GM18505 (cell line): Measurements from ENCODE around the gene AIG1.

Source experiments
- ATAC-seq: cut with Tn5 transposase; IDR thresholded peaks from one replicate; pipeline ENCODE4 v1.9.1; 2021; ENCODE audit not compliant: unreplicated experiment
- POLR2A ChIP-seq: IDR thresholded peaks from 4 replicates; pipeline ENCODE4 v1.6.1; 2011; ENCODE audit warnings: borderline replicate concordance; ENCODE audit not compliant: insufficient read depth, insufficient read length; ENCODE audit errors: extremely low read depth

AIG1 gene

GRCh38 chr6:143112837-143113236 lies 52.1 kb downstream of the AIG1 start:
- no peak for TF ChIP-seq POLR2A
- no peak for ATAC-seq

GRCh38 chr6:143115728-143116127 lies 55.0 kb downstream of the AIG1 start:
- ATAC-seq, result no peak
- TF ChIP-seq POLR2A, result no peak

GRCh38 chr6:143117108-143117507 lies 56.4 kb downstream of the AIG1 start:
- no peak for TF ChIP-seq POLR2A
- ATAC-seq, result no peak

- no peak for ATAC-seq
- TF ChIP-seq POLR2A, result no peak
These were observed 58.6 kb downstream of the AIG1 start for GRCh38 chr6:143119260-143119659.

GRCh38 chr6:143123081-143123480 lies 62.4 kb downstream of the AIG1 start:
- ATAC-seq, result no peak
- no peak for TF ChIP-seq POLR2A

- no peak for TF ChIP-seq POLR2A
- ATAC-seq, result no peak
These were observed 63.3 kb downstream of the AIG1 start for GRCh38 chr6:143123941-143124340.

GRCh38 chr6:143125455-143125854 lies 64.8 kb downstream of the AIG1 start:
- no peak for TF ChIP-seq POLR2A
- no peak for ATAC-seq

- no peak for TF ChIP-seq POLR2A
- no peak for ATAC-seq
These were observed 65.3 kb downstream of the AIG1 start for GRCh38 chr6:143125864-143126573.

- no peak for ATAC-seq
These were observed 65.9 kb downstream of the AIG1 start for GRCh38 chr6:143126574-143126941.

GRCh38 chr6:143127941-143128680 lies 67.4 kb downstream of the AIG1 start:
- TF ChIP-seq POLR2A, result no peak
- no peak for ATAC-seq

More at GRCh38 chr6:143126574-143126941, 65.9 kb downstream of the AIG1 start:
- no peak for TF ChIP-seq POLR2A

- TF ChIP-seq POLR2A, result no peak
- no peak for ATAC-seq
These were observed 68.0 kb downstream of the AIG1 start for GRCh38 chr6:143128681-143129015.

- ATAC-seq, result no peak
- TF ChIP-seq POLR2A, result no peak
These were observed 70.2 kb downstream of the AIG1 start for GRCh38 chr6:143130928-143131327.

GRCh38 chr6:143135325-143135724 lies 74.6 kb downstream of the AIG1 start:
- no peak for ATAC-seq
- no peak for TF ChIP-seq POLR2A
